ENCODE measurements around the gene BMP7.

DNA sequence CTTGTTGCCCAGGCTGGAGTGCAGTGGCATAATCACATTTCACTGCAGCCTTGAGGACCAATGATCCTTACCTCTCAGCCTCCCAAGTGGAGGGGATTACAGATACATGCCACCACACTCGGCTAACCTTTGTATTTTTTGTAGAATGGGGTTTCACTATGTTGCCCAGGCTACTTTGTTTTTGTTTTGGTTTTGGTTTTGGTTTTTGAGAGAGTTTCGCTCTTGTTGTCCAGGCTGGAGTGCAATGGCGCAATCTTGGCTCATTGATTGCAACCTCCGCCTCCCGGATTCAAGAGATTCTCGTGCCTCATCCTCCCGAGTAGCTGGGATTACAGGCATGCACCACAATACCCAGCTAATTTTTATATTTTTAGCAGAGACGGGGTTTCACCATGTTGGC lies 105.5 kb downstream of the BMP7 start:
- no peak for TF ChIP-seq HOXD1 (CRISPR knock-in tag; IDR thresholded peaks at IDR 0.05)
- TF ChIP-seq, protein P1, sequence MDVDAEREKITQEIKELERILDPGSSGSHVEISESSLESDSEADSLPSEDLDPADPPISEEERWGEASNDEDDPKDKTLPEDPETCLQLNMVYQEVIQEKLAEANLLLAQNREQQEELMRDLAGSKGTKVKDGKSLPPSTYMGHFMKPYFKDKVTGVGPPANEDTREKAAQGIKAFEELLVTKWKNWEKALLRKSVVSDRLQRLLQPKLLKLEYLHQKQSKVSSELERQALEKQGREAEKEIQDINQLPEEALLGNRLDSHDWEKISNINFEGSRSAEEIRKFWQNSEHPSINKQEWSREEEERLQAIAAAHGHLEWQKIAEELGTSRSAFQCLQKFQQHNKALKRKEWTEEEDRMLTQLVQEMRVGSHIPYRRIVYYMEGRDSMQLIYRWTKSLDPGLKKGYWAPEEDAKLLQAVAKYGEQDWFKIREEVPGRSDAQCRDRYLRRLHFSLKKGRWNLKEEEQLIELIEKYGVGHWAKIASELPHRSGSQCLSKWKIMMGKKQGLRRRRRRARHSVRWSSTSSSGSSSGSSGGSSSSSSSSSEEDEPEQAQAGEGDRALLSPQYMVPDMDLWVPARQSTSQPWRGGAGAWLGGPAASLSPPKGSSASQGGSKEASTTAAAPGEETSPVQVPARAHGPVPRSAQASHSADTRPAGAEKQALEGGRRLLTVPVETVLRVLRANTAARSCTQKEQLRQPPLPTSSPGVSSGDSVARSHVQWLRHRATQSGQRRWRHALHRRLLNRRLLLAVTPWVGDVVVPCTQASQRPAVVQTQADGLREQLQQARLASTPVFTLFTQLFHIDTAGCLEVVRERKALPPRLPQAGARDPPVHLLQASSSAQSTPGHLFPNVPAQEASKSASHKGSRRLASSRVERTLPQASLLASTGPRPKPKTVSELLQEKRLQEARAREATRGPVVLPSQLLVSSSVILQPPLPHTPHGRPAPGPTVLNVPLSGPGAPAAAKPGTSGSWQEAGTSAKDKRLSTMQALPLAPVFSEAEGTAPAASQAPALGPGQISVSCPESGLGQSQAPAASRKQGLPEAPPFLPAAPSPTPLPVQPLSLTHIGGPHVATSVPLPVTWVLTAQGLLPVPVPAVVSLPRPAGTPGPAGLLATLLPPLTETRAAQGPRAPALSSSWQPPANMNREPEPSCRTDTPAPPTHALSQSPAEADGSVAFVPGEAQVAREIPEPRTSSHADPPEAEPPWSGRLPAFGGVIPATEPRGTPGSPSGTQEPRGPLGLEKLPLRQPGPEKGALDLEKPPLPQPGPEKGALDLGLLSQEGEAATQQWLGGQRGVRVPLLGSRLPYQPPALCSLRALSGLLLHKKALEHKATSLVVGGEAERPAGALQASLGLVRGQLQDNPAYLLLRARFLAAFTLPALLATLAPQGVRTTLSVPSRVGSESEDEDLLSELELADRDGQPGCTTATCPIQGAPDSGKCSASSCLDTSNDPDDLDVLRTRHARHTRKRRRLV (CRISPR knock-in tag; IDR thresholded peaks at IDR 0.05), result no peak
- TF ChIP-seq JUNB (CRISPR knock-in tag; IDR thresholded peaks at IDR 0.05; ENCODE audit: borderline replicate concordance), result no peak
- no peak for TF ChIP-seq FOXJ3 (CRISPR knock-in tag; IDR thresholded peaks at IDR 0.05; ENCODE audit: borderline replicate concordance)
- TF ChIP-seq RFX3 (CRISPR knock-in tag; IDR thresholded peaks at IDR 0.05), result no peak
- no peak for TF ChIP-seq ZNF552 (CRISPR knock-in tag; IDR thresholded peaks at IDR 0.05; ENCODE audit: borderline replicate concordance)
- no peak for TF ChIP-seq POLR2A (IDR thresholded peaks at IDR 0.05; ENCODE audit: insufficient read depth in 1 of 2, low read depth in 2 of 2, low read length in 2 of 2)
- TF ChIP-seq, protein P2, sequence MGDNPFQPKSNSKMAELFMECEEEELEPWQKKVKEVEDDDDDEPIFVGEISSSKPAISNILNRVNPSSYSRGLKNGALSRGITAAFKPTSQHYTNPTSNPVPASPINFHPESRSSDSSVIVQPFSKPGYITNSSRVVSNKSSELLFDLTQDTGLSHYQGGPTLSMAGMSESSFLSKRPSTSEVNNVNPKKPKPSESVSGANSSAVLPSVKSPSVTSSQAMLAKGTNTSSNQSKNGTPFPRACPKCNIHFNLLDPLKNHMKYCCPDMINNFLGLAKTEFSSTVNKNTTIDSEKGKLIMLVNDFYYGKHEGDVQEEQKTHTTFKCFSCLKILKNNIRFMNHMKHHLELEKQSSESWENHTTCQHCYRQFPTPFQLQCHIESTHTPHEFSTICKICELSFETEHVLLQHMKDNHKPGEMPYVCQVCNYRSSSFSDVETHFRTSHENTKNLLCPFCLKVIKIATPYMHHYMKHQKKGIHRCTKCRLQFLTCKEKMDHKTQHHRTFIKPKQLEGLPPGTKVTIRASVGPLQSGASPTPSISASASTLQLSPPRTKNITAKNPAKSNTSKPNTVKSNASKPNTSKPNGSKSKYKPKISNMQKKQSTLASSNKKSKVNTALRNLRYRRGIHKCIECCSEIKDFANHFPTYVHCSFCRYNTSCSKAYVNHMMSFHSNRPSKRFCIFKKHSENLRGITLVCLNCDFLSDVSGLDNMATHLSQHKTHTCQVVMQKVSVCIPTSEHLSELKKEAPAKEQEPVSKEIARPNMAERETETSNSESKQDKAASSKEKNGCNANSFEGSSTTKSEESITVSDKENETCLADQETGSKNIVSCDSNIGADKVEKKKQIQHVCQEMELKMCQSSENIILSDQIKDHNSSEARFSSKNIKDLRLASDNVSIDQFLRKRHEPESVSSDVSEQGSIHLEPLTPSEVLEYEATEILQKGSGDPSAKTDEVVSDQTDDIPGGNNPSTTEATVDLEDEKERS (CRISPR knock-in tag; IDR thresholded peaks at IDR 0.05), result no peak
